ENCODE data around the gene TLR2.
A peak's percentile ranks its signal among the peaks of the same experiment; 100 is the strongest.

GRCh38 chr4:153643406-153644383 lies 40.4 kb upstream of the TLR2 start:
- TF ChIP-seq EP300 (IDR thresholded peaks at IDR 0.05) = no peak
- TF ChIP-seq CTCF (IDR thresholded peaks at IDR 0.05) = peak; percentile 28 to 47 (median 38)
- TF ChIP-seq POLR2AphosphoS5 (IDR thresholded peaks at IDR 0.05) = no peak
